NOMO-1 treated with dmso at 0.1 percent for 144 hours (cell line): ENCODE data around the gene SMIM41.

Experiments
- DNase-seq: peaks from one replicate; lab custom pipeline; 2025; ENCODE audit not compliant: unreplicated experiment; lab: John Stamatoyannopoulos, UW

SMIM41 gene

DNA sequence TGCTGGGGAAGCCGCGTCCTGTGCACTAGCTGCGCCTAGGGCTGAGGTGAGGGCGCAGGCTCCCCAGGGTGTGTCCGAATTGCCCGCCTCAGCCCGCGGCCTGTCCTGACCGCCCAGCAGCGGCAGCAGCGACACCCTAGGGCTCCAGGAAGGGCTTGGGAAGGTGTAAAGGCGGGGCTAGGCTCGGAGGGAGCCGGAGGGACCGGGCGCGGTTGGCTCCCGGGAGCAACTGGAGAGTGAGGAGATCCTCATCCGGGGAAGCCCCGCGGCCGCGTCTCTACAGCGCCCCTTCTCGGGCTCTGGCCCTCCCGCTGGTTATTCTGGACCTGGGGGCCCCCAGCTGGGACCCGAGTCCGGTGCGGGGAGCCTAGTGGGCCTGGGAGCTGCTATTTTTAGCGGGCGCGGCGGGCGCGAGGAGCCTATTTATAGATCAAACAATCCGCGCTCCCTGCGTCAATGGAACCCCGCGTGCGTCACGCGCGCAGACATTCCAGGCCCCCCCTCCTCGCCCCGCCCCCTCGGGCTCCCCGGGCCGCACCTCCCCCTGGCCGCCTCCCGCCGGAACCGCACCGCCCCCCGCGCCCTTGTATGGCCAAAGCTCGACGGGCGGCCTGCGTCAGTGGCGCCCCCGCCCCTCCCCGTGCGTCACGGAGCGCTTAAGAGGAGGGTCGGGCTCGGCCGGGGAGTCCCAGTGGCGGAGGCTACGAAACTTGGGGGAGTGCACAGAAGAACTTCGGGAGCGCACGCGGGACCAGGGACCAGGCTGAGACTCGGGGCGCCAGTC, 28.6 kb upstream of the SMIM41 start, which contains the start of gene NR4A1:
Gene NR4A1 (plus strand): TSS at position 685 of the 784 bp plus-strand sequence. CDS start 2,887 bp downstream, outside the sequence.
- DNase-seq: peak; percentile 74

GRCh38 chr12:52052468-52053186, 26.9 kb upstream of the SMIM41 start:
- no peak for DNase-seq

DNA sequence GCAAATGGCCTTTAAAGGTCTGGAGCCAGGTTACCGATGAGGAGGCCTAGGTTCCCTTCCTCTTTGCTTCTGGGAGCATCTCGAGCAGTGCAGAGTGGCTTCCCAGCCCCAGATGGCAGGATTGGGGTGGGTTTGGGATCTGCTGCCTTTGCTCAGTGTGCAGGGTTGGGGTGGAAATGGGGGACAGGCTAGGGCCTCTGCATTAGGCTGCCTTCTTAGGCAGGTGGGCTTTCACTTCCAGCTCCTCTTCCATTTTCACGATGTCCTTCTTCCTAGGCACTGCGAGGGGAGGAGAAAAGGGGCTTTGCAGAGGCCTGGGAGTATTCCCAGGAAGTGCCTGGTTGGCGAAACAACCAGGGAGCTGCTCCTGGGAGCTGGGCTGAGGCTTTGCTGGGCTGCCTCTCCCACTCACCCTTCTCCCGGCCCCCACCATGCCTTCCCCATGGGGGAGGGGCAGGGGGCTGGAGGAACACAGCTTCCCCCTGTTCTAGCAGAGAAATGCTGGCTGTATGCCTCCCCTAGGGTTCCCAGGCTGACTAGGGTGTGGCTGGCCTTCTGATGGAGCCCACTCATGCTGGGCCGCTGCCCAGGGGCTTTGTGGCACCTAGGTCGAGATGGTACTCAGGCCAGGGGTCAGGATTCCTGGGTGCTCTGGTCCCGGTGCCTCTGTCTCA, 25.8 kb upstream of the SMIM41 start:
- DNase-seq: no peak

DNA sequence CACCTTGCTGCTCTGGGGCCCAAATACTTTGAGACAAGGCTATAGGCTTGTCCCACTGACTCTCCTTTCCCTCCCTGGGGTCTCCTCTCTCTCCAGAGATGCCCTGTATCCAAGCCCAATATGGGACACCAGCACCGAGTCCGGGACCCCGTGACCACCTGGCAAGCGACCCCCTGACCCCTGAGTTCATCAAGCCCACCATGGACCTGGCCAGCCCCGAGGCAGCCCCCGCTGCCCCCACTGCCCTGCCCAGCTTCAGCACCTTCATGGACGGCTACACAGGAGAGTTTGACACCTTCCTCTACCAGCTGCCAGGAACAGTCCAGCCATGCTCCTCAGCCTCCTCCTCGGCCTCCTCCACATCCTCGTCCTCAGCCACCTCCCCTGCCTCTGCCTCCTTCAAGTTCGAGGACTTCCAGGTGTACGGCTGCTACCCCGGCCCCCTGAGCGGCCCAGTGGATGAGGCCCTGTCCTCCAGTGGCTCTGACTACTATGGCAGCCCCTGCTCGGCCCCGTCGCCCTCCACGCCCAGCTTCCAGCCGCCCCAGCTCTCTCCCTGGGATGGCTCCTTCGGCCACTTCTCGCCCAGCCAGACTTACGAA, 25.2 kb upstream of the SMIM41 start:
- no peak for DNase-seq

DNA sequence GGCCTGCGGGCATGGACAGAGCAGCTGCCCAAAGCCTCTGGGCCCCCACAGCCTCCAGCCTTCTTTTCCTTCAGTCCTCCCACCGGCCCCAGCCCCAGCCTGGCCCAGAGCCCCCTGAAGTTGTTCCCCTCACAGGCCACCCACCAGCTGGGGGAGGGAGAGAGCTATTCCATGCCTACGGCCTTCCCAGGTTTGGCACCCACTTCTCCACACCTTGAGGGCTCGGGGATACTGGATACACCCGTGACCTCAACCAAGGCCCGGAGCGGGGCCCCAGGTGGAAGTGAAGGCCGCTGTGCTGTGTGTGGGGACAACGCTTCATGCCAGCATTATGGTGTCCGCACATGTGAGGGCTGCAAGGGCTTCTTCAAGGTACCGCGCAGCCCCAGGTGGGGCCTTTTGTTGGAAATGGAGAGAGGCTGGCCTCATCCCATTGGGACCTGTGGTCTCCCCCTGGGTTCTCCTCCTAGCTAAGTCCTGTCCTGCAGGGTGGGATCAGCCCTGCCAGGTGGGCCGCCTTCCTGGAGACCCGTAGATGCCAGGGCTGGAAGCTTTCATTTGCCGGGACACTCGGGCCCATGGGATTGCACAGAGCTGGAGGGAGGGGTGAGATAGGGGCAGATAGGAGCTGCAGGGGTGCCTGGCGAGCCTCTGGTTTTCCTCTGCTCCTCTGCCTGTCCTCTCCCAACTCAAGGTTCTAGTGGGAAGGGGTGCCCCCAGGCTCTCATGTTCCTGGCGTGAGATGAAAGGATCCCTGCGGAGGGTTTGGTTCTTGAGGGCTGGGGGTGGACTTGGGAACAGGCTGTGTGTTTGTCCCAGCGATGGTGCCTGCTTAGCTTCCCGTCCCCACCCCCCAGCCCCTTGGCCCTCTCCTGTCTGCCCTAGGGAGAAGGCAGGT, 24.4 kb upstream of the SMIM41 start:
- DNase-seq: no peak

DNA sequence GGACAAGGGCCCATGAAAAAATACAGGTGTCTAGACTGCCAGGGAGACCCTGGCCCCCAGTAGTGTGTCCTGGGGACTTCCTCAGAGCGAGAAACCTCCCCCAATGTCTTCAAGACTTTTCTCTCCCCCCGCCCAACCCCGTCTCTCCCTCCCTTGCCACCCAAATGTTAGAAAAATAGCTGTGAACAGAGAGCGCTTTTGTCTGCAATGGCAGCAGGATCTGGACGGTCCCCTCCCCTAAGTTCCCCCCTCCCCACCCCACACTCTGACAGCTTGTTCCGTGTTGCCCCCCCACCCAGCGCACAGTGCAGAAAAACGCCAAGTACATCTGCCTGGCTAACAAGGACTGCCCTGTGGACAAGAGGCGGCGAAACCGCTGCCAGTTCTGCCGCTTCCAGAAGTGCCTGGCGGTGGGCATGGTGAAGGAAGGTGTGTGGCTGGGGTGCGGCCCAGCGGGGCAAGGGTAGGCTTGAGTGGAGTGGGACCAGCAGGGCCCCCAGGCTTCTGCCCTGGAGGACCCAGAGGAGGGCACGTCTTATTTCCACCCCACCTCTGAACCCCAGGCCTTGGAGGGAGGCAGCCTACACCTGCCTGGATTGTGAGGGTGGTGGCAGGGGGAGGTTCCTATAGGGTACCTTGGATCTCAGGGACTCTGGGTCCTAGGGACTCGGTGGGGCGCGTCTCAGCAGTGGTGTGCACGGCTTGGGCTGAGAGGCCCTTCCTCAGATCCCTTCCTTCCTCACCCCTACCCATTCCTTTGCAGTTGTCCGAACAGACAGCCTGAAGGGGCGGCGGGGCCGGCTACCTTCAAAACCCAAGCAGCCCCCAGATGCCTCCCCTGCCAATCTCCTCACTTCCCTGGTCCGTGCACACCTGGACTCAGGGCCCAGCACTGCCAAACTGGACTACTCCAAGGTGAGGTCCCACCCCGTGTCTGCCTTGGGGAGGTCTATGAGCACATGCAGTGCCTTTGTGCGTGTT, 23.5 kb upstream of the SMIM41 start:
- DNase-seq: no peak

- no peak for DNase-seq
Observed at GRCh38 chr12:52056801-52057637, 22.5 kb upstream of the SMIM41 start.

- DNase-seq: no peak
Observed at GRCh38 chr12:52057638-52058576, 21.6 kb upstream of the SMIM41 start.

DNA sequence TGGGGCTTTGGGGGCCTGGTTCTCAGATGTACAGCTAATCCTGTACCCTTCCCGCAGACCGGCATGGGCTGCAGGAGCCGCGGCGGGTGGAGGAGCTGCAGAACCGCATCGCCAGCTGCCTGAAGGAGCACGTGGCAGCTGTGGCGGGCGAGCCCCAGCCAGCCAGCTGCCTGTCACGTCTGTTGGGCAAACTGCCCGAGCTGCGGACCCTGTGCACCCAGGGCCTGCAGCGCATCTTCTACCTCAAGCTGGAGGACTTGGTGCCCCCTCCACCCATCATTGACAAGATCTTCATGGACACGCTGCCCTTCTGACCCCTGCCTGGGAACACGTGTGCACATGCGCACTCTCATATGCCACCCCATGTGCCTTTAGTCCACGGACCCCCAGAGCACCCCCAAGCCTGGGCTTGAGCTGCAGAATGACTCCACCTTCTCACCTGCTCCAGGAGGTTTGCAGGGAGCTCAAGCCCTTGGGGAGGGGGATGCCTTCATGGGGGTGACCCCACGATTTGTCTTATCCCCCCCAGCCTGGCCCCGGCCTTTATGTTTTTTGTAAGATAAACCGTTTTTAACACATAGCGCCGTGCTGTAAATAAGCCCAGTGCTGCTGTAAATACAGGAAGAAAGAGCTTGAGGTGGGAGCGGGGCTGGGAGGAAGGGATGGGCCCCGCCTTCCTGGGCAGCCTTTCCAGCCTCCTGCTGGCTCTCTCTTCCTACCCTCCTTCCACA, 20.7 kb upstream of the SMIM41 start:
- no peak for DNase-seq

DNA sequence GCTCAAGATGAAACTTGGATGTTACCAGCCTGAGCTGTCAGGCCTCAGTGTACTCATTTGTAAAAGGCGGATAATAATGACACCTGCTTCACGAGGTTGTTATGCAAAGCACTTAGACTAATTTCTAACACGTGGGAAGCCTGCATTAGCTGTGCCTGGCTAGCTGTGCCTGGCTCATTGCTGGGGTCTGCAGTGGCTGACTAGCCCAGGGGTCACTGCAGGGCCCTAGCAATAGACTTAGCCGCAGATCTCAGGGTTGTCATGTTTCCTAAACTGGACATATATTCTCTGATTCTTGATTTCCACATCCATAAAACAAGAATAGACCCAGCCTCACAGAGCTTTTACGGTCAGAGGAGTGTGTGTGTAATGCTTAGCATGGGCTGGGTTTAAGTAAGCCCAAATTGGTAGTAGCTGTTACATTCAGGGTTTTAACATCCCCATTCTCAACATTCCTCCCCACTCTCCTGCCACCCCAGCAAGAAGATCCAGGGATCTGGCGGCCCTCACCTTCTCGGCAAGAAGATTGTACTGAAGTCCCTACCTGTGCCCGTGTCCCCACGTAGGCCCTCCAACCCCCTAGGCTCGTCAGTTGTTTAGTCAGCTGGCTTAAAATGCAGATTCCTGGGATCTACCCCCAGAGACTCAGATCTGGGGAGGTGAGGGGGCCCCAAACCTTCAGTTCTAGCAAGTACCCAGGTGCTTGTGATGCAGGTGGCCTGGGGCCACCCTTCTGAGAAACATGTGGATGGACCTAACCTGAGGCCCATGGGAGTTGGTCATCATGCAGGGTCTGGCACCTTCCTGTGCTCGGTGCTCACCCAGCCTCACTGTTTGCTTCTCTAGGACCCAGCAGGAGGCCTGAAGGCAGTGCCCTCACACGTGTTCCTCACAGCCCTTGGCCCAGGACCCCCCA, 19.7 kb upstream of the SMIM41 start:
- no peak for DNase-seq

- DNase-seq: no peak
Observed at GRCh38 chr12:52060498-52061177, 18.9 kb upstream of the SMIM41 start.

- DNase-seq: no peak
Observed at GRCh38 chr12:52061470-52062166, 17.9 kb upstream of the SMIM41 start.

- DNase-seq: no peak
Observed at GRCh38 chr12:52062167-52063081, 17.1 kb upstream of the SMIM41 start.
